Esophagus squamous epithelium (tissue), 5 donors: ENCODE results near the gene SLC5A9. TPM values are rescaled to one million over a fixed set of nuclear protein-coding genes. Genes with fewer than 3 reads are reported as not detected.

Source experiments
- DNase-seq: peaks from one replicate; lab custom pipeline; 2025; lab: John Stamatoyannopoulos, UW
- H3K27ac ChIP-seq, 4 donors: fragments of 200-600 bp; sonication (generic); one replicate each; pipeline ENCODE4 v1.5.1; 2016 to 2019; ENCODE audit warnings: mild to moderate bottlenecking in 1 of 4
- H3K27me3 ChIP-seq, 4 donors: fragments of 200-600 bp; sonication (generic); 1 replicate in 3 of 4; 2 replicates in 1 of 4; pipeline versions ENCODE4 v1.5.1 to v1.6.0; 2017 to 2021; ENCODE audit warnings: antibody characterized with exemption in 1 of 4
- H3K36me3 ChIP-seq, 3 donors: fragments of 200-600 bp; sonication (generic); one replicate each; pipeline ENCODE4 v1.5.1; 2016 to 2019
- H3K4me1 ChIP-seq, 3 donors: fragments of 200-600 bp; sonication (generic); one replicate each; pipeline ENCODE4 v1.5.1; 2017 to 2019
- H3K4me3 ChIP-seq, 4 donors: fragments of 200-600 bp; sonication (generic); 1 replicate in 3 of 4; 2 replicates in 1 of 4; pipeline ENCODE4 v1.5.1; 2016 to 2019; ENCODE audit warnings: mild to moderate bottlenecking in 2 of 4, moderate library complexity in 1 of 4
- H3K9me3 ChIP-seq, 3 donors: fragments of 200-600 bp; sonication (generic); one replicate each; pipeline ENCODE4 v1.5.1; 2016 to 2019
- CTCF ChIP-seq, 6 experiments: fragments of 450-650 bp in 4 of 6; fragments of 200-600 bp in 2 of 6; sonication (generic) in 2 of 6; IDR thresholded peaks; one replicate each; pipeline ENCODE4 v1.5.1; 2016 to 2019; ENCODE audit warnings: antibody characterized with exemption in 6 of 6, mild to moderate bottlenecking in 4 of 6, moderate library complexity in 4 of 6
- POLR2A ChIP-seq, 4 donors: fragments of 450-650 bp; IDR thresholded peaks; one replicate each; pipeline ENCODE4 v1.6.1; 2017; ENCODE audit warnings: antibody characterized with exemption in 4 of 4, mild to moderate bottlenecking in 4 of 4, moderate library complexity in 3 of 4
- WGBS, 2 donors: methylation state at CpG; one replicate each; pipeline ENCODE4 v1.1.5; 2018; 5-methylcytosine and 5-hydroxymethylcytosine counted together
- intact Hi-C: fragments of 100-400 bp; cut with DNase I; formaldehyde crosslinking; loops from one replicate; pipeline ENCODE4 v1.15.0; 2022
- total RNA-seq, 4 donors: library from RNA; depleted of rRNA; stranded (reverse); fragments of >200 nt; gene quantifications; one replicate each; pipeline ENCODE4 v1.1.0, GENCODE V29; 2016
- donor health status: DM: yes; HTN: yes; CAD: no.

Gene SLC5A9
- total RNA-seq, 4 donors from 2014 or later: 0.19 to 0.38 TPM; not detected in 2

DNA sequence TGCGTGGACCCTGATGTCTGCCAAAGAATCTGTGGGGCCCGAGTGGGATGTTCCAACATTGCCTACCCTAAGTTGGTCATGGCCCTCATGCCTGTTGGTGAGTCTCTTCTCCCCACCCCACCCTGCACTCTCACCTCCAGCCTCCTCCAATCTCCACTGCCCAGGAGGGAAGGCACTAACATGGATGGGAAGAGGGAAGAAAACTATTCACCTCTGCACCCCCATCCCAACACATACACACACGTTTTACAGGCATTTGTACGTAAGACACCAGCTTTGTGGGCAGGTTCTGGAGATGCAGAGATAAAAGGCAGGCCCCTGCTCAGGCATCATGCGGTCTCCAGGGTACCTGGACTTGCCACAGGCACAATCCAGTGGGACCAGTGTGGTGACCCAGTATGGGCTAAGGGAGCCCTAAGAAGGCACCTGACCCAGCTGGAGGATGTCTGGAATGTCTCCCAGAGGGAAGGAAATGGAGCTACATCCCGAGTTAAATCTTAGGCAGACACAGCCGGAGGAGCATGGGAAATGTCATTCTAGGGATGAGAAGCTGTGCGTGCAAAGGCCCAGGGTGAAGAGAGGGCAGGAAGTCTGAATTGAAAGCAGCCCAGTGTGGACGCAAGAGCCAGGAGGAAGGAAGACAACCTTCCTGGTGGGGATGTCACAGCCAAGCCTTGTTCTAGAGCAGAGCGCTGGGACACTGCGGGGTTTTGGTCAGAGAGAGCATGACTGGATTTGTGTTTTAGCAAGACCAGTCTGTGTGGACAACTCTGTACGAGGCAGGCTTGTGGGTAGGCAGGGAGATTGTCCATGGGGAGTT lies 11.4 kb downstream of the SLC5A9 start:
- 71 to 72% methylated on average over 8 to 12 of the region's 12 CpGs for WGBS, 2 donors
- Histone ChIP-seq H3K4me1 (peaks cover 0 to 5% (median 0%) of the 10 kb centered on the region in 3 donors), H3K27me3 (peaks cover 0 to 7% (median 0%) of the 10 kb centered on the region in 4 donors), H3K9me3 (no peaks in the 10 kb centered on the region), H3K4me3 (no peak overlapping the region), H3K27ac (no peak overlapping the region), H3K36me3 (no peaks in the 10 kb centered on the region)
- TF ChIP-seq POLR2A (IDR thresholded peaks at IDR 0.05) (no peak), CTCF (IDR thresholded peaks at IDR 0.05) (no peak)
- no peak for DNase-seq
- intact Hi-C loops: no loop called here

GRCh38 chr1:48235652-48236051 lies 13.1 kb downstream of the SLC5A9 start:
- no peak for TF ChIP-seq POLR2A (IDR thresholded peaks at IDR 0.05)
- DNase-seq: no peak
- no peak overlapping the region for H3K27ac ChIP-seq
- WGBS, 2 donors: 81 to 91% methylated on average over 4 to 5 of the region's 13 CpGs
- intact Hi-C loops: no loop called here
- no peaks in the 10 kb centered on the region for H3K9me3 ChIP-seq
- no peak overlapping the region for H3K4me3 ChIP-seq
- peaks cover 0 to 5% (median 0%) of the 10 kb centered on the region in 3 donors for H3K4me1 ChIP-seq
- no peaks in the 10 kb centered on the region for H3K36me3 ChIP-seq
- H3K27me3 ChIP-seq: peaks cover 0 to 7% (median 0%) of the 10 kb centered on the region in 4 donors

DNA sequence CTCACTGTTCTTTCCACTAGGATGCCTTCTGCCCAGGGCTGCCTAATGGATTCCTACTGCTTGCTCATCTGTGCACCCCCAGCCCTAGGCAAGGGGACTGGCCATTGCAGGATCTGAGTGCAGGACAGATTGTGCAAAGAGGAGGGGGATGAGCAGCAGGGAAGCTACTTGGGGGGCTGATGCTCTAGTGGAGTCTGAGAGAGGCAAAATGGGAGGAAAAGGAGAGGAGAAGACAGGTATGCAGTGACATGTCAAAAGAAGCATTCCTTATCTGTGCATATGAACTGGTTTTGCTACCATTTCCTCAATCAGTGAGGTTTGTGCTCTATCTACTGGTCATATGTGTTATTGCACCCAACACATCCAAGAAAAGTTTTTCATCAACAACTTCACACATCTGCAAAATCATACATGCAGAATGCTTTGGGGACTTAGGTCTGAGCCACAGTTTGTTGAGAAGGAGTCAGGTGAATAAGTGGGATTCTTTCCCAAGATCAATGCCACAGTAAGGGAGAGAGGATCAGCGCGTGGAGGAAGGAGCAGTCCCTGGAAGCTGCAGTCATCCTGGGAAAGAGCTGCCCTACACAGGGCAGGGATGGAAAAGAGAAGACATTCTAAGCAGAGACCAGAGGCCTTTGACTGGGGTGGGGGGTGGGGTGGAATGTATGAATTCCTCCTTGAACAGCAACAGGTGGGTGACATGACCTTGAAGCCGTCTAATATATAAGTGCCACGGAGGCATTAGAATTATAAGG lies 14.4 kb downstream of the SLC5A9 start:
- DNase-seq: no peak
- no peaks in the 10 kb centered on the region for H3K36me3 ChIP-seq
- no peaks in the 10 kb centered on the region for H3K27me3 ChIP-seq
- no peak overlapping the region for H3K4me3 ChIP-seq
- no peak for TF ChIP-seq POLR2A (IDR thresholded peaks at IDR 0.05)
- peak in 5 of 6 experiments; percentile 58 to 84 (median 69) for TF ChIP-seq CTCF (IDR thresholded peaks at IDR 0.05)
- intact Hi-C loops: no loop called here
- H3K27ac ChIP-seq: no peak overlapping the region
- no peaks in the 10 kb centered on the region for H3K9me3 ChIP-seq
- peaks cover 0 to 5% (median 0%) of the 10 kb centered on the region in 3 donors for H3K4me1 ChIP-seq
- 72 to 89% methylated on average over 4 of the region's 4 CpGs for WGBS, 2 donors

- no peaks in the 10 kb centered on the region for H3K36me3 ChIP-seq
- peaks cover 3 to 11% (median 9%) of the 10 kb centered on the region in 3 donors for H3K4me1 ChIP-seq
- DNase-seq: no peak
- no peak overlapping the region for H3K27ac ChIP-seq
- H3K9me3 ChIP-seq: no peaks in the 10 kb centered on the region
- H3K4me3 ChIP-seq: no peak overlapping the region
- no peaks in the 10 kb centered on the region for H3K27me3 ChIP-seq
- TF ChIP-seq POLR2A (IDR thresholded peaks at IDR 0.05) (no peak), CTCF (IDR thresholded peaks at IDR 0.05) (no peak)
- WGBS, 2 donors: 85 to 90% methylated on average over 4 to 10 of the region's 12 CpGs
- intact Hi-C loops: no loop called here
These were observed 19.7 kb downstream of the SLC5A9 start for GRCh38 chr1:48242141-48242736.

- 48 to 64% methylated on average over 2 of the region's 2 CpGs for WGBS, 2 donors
- no peak for TF ChIP-seq CTCF (IDR thresholded peaks at IDR 0.05)
- TF ChIP-seq POLR2A (IDR thresholded peaks at IDR 0.05): no peak
- Histone ChIP-seq H3K27ac (peak overlapping the region in 2 of 4 donors; percentile 32 to 58), H3K36me3 (no peaks in the 10 kb centered on the region), H3K27me3 (no peaks in the 10 kb centered on the region), H3K4me1 (peaks cover 3 to 12% (median 9%) of the 10 kb centered on the region in 3 donors), H3K9me3 (no peaks in the 10 kb centered on the region), H3K4me3 (no peak overlapping the region)
- intact Hi-C loops: no loop called here
- no peak for DNase-seq
These were observed 22.6 kb downstream of the SLC5A9 start for GRCh38 chr1:48245106-48245505.
